ENCODE measurements around the gene ROBO1.
"Not testable (repeated sequence)": the region's sequence is repeated elsewhere in the genome, so short reads cannot be mapped to it uniquely, and the experiment has no call there.

ROBO1 gene

GRCh38 chr3:79767905-79768267, at the start of gene ROBO1:
ROBO1 (minus strand) TSS chr3:79767998.
- no peak for DNase-seq

GRCh38 chr3:79817224-79817623, 49.4 kb upstream of the ROBO1 start:
- DNase-seq: no peak

DNA sequence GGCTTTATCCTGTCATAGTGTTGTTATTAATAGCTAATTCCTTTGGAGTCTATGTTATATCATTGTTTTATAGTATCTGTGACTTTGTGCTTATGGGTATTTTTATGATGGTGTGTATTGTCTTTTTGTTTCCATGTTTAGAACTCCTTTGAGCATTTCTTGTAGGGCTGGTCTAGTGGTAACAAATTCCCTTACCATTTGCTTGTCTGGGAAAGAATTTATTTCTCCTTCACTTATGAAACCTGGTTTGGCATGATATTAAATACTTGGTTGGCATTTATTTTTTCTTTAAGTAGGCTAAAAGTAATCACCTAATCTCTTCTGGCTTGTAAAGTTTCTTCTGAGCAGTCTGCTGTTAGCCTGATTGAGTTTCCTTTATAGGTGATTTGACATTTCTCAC, 47.7 kb upstream of the ROBO1 start:
- DNase-seq: no peak

GRCh38 chr3:79810581-79810980, 42.8 kb upstream of the ROBO1 start:
- no peak for DNase-seq

GRCh38 chr3:79810092-79810491, 42.3 kb upstream of the ROBO1 start:
- no peak for DNase-seq

GRCh38 chr3:79809106-79809505, 41.3 kb upstream of the ROBO1 start:
- DNase-seq: no peak

- no peak for DNase-seq
Measured at GRCh38 chr3:79808515-79808914, 40.7 kb upstream of the ROBO1 start.

- DNase-seq: not testable (repeated sequence)
Measured at GRCh38 chr3:79790177-79790576, 22.4 kb upstream of the ROBO1 start.

- no peak for DNase-seq
Measured at GRCh38 chr3:79773291-79773690, 5.5 kb upstream of the ROBO1 start.

DNA sequence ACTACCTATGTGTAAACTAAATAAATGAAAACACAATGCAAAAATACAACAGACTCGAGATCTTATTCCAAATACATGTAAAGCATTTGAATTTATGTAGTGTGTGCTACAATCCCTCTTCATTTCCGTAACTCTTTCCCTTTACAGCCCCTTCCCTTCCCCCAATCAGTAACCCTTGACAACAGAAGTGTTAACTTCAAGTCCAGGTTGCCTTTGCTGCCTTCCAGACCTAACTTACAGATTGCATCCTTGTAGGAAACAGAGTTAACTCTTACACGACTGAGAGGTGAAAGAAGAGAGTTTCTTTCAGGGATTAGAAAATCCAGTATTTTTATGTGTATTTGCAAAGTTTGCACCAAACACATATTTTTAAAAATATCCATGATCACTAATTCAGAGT, 1.4 kb upstream of the ROBO1 start:
- DNase-seq: no peak

DNA sequence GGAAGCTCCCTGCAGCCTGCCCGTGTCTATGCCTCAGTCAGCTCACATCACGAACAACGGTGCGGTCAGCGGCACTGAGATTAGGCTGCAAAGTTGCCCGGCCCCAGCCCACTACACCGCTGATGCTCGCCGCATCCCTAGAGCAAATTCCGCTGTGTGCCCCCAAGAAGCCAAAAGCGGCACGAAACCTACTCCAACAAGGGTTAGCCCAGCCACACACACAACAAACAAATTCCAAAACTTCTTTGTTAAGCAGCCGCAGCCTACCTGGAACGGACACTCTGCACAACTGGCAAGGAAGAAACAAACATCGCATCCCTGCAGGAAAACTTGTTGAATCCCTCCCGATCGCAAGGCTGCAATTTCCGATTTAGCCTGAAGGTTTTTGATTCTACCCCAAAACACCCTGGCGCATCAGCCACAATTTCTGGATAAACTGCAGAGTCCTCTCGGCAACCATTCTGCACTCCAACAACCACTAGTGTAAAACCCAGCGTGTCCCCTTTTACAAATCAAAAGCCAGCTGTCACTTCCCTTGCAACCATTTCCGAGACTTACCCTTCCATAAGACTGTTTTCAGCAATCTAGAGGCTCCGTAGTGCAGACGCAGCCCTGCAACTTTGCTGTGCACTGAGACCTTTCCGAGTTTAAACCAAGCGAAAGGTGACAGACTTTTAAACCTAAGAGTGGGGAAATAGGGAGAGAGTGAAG, 449 bp downstream of the ROBO1 start:
- no peak for DNase-seq

GRCh38 chr3:79766496-79767193, 1.2 kb downstream of the ROBO1 start:
- no peak for DNase-seq

DNA sequence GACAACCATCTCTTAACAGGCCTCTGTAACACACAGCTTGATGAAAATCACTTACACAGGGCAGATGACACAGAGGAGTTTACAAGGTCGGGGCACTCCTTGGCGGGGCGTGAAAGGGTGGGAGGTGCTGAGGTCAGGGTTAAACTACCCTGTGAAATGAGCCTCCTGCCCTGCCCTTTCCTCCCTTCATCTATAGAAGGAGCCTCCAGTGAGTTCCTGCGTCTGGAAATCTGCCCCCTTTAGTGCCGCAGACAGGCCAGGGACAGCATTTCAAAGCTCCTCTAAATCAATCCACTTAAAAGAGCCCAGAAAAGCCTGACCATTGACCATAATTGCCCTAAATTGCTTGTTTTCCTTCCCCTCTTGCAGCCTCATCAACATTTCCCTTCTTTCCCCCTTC, 1.9 kb downstream of the ROBO1 start:
- DNase-seq: no peak

GRCh38 chr3:79761441-79761840, 6.4 kb downstream of the ROBO1 start:
- DNase-seq: no peak

- DNase-seq: no peak
Measured at GRCh38 chr3:79751703-79752102, 16.1 kb downstream of the ROBO1 start.

DNA sequence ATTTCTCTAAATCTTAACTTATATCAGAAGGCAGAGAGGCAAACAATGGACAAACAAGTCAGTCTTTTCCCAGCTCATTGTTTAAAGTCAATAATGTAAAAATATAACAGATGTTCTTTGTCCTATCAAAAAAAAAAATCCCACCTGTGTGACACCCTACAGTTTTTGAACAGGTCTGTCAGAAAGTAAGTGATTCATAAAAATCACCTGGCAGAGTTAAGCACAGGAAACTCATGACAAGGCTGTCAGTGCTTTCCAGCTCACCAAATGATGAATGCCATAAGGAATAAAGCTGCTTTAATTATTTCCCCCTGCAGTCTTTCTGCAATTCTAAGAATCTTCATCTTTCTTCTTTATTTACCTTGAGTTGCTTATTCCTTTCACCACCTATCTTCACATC, 30.3 kb downstream of the ROBO1 start:
- no peak for DNase-seq

DNA sequence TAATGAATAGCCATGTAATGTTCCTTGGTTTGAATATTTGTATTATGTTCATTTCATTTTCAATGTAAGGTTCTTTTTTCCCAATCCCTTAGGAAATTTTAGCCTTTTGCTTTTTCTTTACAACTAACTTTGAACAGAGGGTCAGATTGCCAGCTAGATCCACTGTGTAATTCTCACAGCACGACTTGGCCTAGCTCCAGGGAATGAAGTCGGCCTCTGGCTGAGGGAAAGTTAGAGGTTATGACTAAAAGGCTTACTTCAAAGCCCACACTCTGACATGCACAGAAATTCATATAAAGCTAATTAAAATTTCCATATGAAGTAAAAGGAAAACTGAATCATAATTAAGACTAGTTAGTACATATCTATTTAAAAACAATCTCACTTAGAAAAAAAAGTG, 38.7 kb downstream of the ROBO1 start:
- DNase-seq: no peak

- no peak for DNase-seq
Measured at GRCh38 chr3:79726786-79727185, 41.0 kb downstream of the ROBO1 start.

DNA sequence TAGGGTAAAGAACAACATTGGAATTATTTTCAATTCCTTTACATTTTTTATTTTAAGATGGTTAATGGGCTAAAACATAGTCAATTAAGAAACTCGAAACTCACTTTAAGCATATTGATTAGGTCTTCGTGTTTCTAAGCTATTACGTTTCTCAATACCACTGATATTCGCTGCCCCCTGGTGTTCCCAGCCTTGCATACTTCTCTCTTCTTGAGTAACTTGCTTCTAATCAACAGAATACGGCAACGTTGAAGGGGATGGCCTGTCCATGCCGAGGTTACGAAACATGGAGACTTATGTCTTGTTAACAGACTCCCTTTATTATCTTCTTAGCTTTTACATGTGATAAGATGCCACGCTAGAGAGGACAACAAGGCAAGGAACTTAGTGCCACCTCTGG, 43.6 kb downstream of the ROBO1 start:
- no peak for DNase-seq

- no peak for DNase-seq
Measured at GRCh38 chr3:79690072-79690471, 77.7 kb downstream of the ROBO1 start.

DNA sequence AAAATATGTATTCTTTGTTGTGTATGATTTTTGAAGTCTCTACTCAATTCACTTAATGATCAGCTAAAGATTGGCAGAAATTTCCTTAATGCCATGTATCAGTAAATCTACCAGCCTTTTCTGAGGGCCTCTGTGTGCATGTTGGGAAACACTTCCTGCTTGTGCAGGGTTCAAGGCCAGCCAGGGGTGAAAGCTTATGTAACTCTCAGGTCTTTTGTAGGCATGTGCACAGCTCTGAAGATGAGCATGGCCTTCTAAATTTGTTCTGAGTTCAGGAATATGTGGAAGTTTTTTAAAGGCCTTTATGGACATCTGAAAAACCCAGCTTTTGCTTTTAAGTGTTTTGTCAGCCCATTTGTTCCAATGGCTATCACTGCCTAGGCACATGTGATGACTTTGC, 82.7 kb downstream of the ROBO1 start:
- no peak for DNase-seq

GRCh38 chr3:79684041-79684440, 83.8 kb downstream of the ROBO1 start:
- DNase-seq: no peak

GRCh38 chr3:79672731-79673130, 95.1 kb downstream of the ROBO1 start:
- DNase-seq: no peak

DNA sequence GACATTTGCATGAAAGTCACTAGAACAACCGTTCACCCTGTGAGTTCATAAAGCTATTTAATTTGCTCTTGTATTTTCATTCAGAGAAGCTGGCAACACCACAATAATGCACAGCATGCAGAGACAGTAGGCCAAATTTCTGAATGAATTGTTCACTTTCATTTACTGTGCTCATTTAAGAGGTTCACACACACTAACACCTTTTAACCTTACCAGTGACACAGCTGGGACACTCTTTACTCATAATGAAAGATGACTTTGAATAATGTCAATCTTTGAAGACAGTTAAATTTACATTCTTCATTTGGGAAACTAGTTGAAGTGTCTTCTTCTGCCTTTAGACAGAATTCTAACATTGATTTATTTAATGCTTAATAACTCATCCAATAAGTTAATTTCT, 95.7 kb downstream of the ROBO1 start:
- no peak for DNase-seq

- DNase-seq: no peak
Measured at GRCh38 chr3:79670178-79670577, 97.6 kb downstream of the ROBO1 start.
